Trophoblast cell (in vitro differentiated cells and primary cell): ENCODE data around the gene MLLT10.

ENCODE experiments used
- DNase-seq, 2 donors: peaks; one replicate each; pipeline ENCODE4 v3.0.0-alpha.2; 2016
- H2AFZ ChIP-seq: 2 replicates; pipeline ENCODE4 v1.6.1; 2013; ENCODE audit warnings: low read length, moderate library complexity, mild to moderate bottlenecking; ENCODE audit not compliant: insufficient read depth, poor library complexity
- H2AK5ac ChIP-seq: 2 replicates; pipeline ENCODE4 v1.6.1; 2013; ENCODE audit warnings: mild to moderate bottlenecking, low read length
- H2BK120ac ChIP-seq: 2 replicates; pipeline ENCODE4 v1.6.1; 2013; ENCODE audit warnings: low read length, mild to moderate bottlenecking, moderate library complexity; ENCODE audit not compliant: insufficient read depth, poor library complexity
- H2BK12ac ChIP-seq: 2 replicates; pipeline ENCODE4 v1.6.1; 2013; ENCODE audit warnings: mild to moderate bottlenecking, low read length, moderate library complexity
- H2BK5ac ChIP-seq: 2 replicates; pipeline ENCODE4 v1.6.1; 2013; ENCODE audit warnings: low read length, low read depth, moderate library complexity, mild to moderate bottlenecking; ENCODE audit not compliant: poor library complexity
- H3K14ac ChIP-seq: 2 replicates; pipeline ENCODE4 v1.6.1; 2013; ENCODE audit warnings: mild to moderate bottlenecking, low read length
- H3K18ac ChIP-seq: 2 replicates; pipeline ENCODE4 v1.6.1; 2013; ENCODE audit warnings: mild to moderate bottlenecking, low read length
- H3K23ac ChIP-seq: 2 replicates; pipeline ENCODE4 v1.6.1; 2013; ENCODE audit warnings: low read length
- H3K27ac ChIP-seq: 2 replicates; pipeline ENCODE4 v1.5.1; 2013; ENCODE audit warnings: low read depth, mild to moderate bottlenecking, inconsistent platforms, low read length, moderate library complexity
- H3K27me3 ChIP-seq: 2 replicates; pipeline ENCODE4 v1.6.1; 2013; ENCODE audit warnings: inconsistent platforms, mild to moderate bottlenecking, low read length, moderate library complexity; ENCODE audit not compliant: insufficient read depth
- H3K36me3 ChIP-seq, 2 experiments: 1 replicate in 1 of 2; 2 replicates in 1 of 2; pipeline ENCODE4 v1.6.1; 2013; ENCODE audit warnings: low read length in 2 of 2, mild to moderate bottlenecking in 2 of 2, moderate library complexity in 1 of 2; ENCODE audit not compliant: insufficient read depth in 2 of 2, control insufficient read depth in 1 of 2
- H3K4ac ChIP-seq: 2 replicates; pipeline ENCODE4 v1.6.1; 2013; ENCODE audit warnings: low read depth, mild to moderate bottlenecking, low read length, moderate library complexity
- H3K4me1 ChIP-seq, 2 experiments: 1 replicate in 1 of 2; 2 replicates in 1 of 2; pipeline ENCODE4 v1.6.1; 2013; ENCODE audit warnings: low read length in 2 of 2, mild to moderate bottlenecking in 2 of 2, moderate library complexity in 1 of 2; ENCODE audit not compliant: insufficient read depth in 2 of 2, control insufficient read depth in 1 of 2
- H3K4me2 ChIP-seq: 2 replicates; pipeline ENCODE4 v1.6.1; 2013; ENCODE audit warnings: inconsistent platforms, mild to moderate bottlenecking, low read length, moderate library complexity
- H3K4me3 ChIP-seq: 2 replicates; pipeline ENCODE4 v1.5.1; 2013; ENCODE audit warnings: mild to moderate bottlenecking, low read depth, low read length, inconsistent platforms
- H3K79me1 ChIP-seq: one replicate; pipeline ENCODE4 v1.6.1; 2013; ENCODE audit warnings: low read length
- H3K79me2 ChIP-seq: 2 replicates; pipeline ENCODE4 v1.6.1; 2013; ENCODE audit warnings: low read length, mild to moderate bottlenecking; ENCODE audit not compliant: control insufficient read depth, insufficient read depth, poor library complexity
- H3K9ac ChIP-seq: 2 replicates; pipeline ENCODE4 v1.6.1; 2013; ENCODE audit warnings: mild to moderate bottlenecking, low read length
- H3K9me3 ChIP-seq: 2 replicates; pipeline ENCODE4 v1.6.1; 2013; ENCODE audit warnings: low read depth, mild to moderate bottlenecking, control low read depth, inconsistent platforms, low read length; ENCODE audit not compliant: insufficient read depth
- H4K12ac ChIP-seq: 2 replicates; pipeline ENCODE4 v1.6.1; 2013; ENCODE audit warnings: low read depth, mild to moderate bottlenecking, low read length, moderate library complexity
- H4K8ac ChIP-seq: 2 replicates; pipeline ENCODE4 v1.6.1; 2013; ENCODE audit warnings: low read depth, mild to moderate bottlenecking, low read length, moderate library complexity
- H4K91ac ChIP-seq: one replicate; pipeline ENCODE4 v1.6.1; 2013; ENCODE audit warnings: low read depth, mild to moderate bottlenecking, low read length, moderate library complexity
- WGBS: extraction: QIAGEN DNeasy Blood & Tissue Kit; methylation state at CpG from one replicate; pipeline ENCODE4 v1.1.7; 2013; ENCODE audit warnings: missing lambda C conversion rate; ENCODE audit not compliant: insufficient read length, insufficient coverage; ENCODE audit errors: extremely low coverage; 5-methylcytosine and 5-hydroxymethylcytosine counted together

Gene MLLT10

DNA sequence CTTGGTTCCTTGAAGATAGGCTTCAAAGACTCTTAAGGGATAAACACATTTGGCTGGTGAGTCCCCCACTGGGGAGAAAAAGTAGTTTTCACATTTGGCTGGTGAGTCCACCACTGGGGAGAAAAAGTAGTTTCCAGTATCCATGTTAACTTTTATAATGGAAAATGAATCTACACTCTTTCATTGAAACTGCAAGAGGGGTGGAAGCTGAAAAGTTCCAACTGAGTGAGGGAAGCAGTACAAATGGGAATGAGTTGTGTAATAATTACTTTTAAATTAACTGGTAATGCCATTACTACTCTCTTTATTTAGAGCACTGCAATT is 153.9 kb downstream of the MLLT10 start:
- H3K4me1 ChIP-seq: no peaks in the 10 kb centered on the region
- DNase-seq: no peak
- no peaks in the 10 kb centered on the region for H3K9me3 ChIP-seq
- no peak overlapping the region for H2BK120ac ChIP-seq
- no peak overlapping the region for H3K27ac ChIP-seq
- H3K27me3 ChIP-seq: no peaks in the 10 kb centered on the region
- H2AFZ ChIP-seq: no peak overlapping the region
- no peak overlapping the region for H2BK5ac ChIP-seq
- H2AK5ac ChIP-seq: no peak overlapping the region
- H4K8ac ChIP-seq: no peak overlapping the region
- H3K79me1 ChIP-seq: no peaks in the 10 kb centered on the region
- H3K23ac ChIP-seq: no peak overlapping the region
- no peak overlapping the region for H2BK12ac ChIP-seq
- no peak overlapping the region for H3K14ac ChIP-seq
- H3K79me2 ChIP-seq: no peaks in the 10 kb centered on the region
- H3K36me3 ChIP-seq: peaks cover 0 to 2% of the 10 kb centered on the region in 2 experiments
- no peak overlapping the region for H3K9ac ChIP-seq
- no peak overlapping the region for H3K4me2 ChIP-seq
- no peak overlapping the region for H4K91ac ChIP-seq
- H3K4ac ChIP-seq: no peak overlapping the region
- no peak overlapping the region for H4K12ac ChIP-seq
- H3K4me3 ChIP-seq: no peak overlapping the region
- H3K18ac ChIP-seq: no peak overlapping the region

DNA sequence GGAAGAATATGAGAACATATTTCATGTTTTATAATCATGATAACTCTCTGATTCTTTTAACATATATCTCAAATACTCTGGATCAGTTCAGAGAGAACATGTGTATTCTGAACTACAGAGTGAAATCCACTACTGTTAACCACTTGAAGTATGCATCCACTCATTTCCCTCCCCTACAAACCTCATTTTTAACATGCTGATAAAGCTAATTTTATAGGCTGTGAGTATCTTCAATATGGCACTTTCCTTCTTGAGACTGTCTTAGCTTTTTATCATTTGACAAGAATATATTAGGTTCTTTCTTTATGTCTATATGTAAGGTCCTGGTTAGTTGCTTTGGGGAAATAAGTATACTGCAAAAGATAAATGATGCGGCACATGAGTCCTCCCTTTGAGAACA is 154.8 kb downstream of the MLLT10 start:
- no peak overlapping the region for H3K9ac ChIP-seq
- WGBS: no CpG with 5 or more reads among the region's 1 CpG
- H2AK5ac ChIP-seq: no peak overlapping the region
- H3K79me1 ChIP-seq: no peaks in the 10 kb centered on the region
- no peak overlapping the region for H3K27ac ChIP-seq
- H3K23ac ChIP-seq: no peak overlapping the region
- H2AFZ ChIP-seq: no peak overlapping the region
- no peak overlapping the region for H3K4me3 ChIP-seq
- H4K12ac ChIP-seq: no peak overlapping the region
- H3K79me2 ChIP-seq: no peaks in the 10 kb centered on the region
- DNase-seq: no peak
- no peak overlapping the region for H3K4me2 ChIP-seq
- no peak overlapping the region for H4K91ac ChIP-seq
- H3K14ac ChIP-seq: no peak overlapping the region
- no peak overlapping the region for H2BK12ac ChIP-seq
- H3K4me1 ChIP-seq: no peaks in the 10 kb centered on the region
- H3K27me3 ChIP-seq: no peaks in the 10 kb centered on the region
- H3K36me3 ChIP-seq: peaks cover 0 to 2% of the 10 kb centered on the region in 2 experiments
- H3K18ac ChIP-seq: no peak overlapping the region
- H3K9me3 ChIP-seq: no peaks in the 10 kb centered on the region
- H4K8ac ChIP-seq: no peak overlapping the region
- H2BK5ac ChIP-seq: no peak overlapping the region
- no peak overlapping the region for H3K4ac ChIP-seq
- H2BK120ac ChIP-seq: no peak overlapping the region

DNA sequence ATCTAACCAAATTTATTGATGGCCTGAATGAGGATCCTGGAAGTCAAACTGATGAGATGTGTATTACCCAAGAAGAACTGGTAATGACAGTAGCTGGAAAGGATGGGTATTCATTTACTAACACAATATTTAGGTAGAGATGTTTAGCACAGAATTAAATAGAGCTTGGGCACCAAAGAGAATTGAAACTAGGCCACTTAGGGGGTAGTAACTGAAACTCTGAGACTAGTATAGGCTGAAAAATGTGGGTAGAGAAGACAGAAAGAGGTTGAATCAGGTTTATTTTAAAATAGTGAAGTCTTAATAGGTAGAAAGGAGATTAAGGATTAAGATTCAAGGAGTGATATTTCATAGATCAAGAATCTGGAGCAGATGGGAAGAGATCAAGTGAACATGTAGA is 155.8 kb downstream of the MLLT10 start:
- Histone ChIP-seq H4K8ac (no peak overlapping the region), H3K9me3 (no peaks in the 10 kb centered on the region), H4K91ac (no peak overlapping the region), H3K27me3 (no peaks in the 10 kb centered on the region), H4K12ac (no peak overlapping the region), H2BK5ac (no peak overlapping the region), H3K9ac (no peak overlapping the region), H2BK120ac (no peak overlapping the region), H3K27ac (no peak overlapping the region), H2BK12ac (no peak overlapping the region), H3K4me1 (no peaks in the 10 kb centered on the region), H2AK5ac (no peak overlapping the region), H3K18ac (no peak overlapping the region), H3K4ac (no peak overlapping the region), H3K4me2 (no peak overlapping the region), H3K79me2 (no peaks in the 10 kb centered on the region), H3K23ac (no peak overlapping the region), H2AFZ (no peak overlapping the region), H3K36me3 (peaks cover 0 to 2% of the 10 kb centered on the region in 2 experiments), H3K79me1 (no peaks in the 10 kb centered on the region), H3K14ac (no peak overlapping the region), H3K4me3 (no peak overlapping the region)
- DNase-seq: no peak

DNA sequence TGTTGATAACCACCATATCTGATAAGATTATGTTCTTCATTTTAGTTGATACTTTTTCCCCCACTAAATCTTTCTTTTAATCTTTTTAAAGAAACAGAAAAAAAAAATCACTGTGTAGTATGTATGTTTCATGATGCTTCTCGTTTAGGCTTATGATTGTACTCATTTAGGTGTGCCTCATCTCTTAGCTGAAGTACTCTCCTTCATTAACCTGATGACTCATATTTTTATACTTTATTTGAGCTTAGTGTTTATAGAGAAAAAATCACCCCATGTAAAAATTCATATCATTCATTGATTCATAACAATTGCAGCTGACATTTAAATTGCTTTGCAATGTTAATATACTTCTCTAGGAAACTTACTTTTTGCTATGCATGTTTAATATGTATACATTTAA is 158.9 kb downstream of the MLLT10 start:
- Histone ChIP-seq H3K14ac (no peak overlapping the region), H3K79me2 (no peaks in the 10 kb centered on the region), H3K4me1 (no peaks in the 10 kb centered on the region), H3K79me1 (no peaks in the 10 kb centered on the region), H3K36me3 (peaks cover 2% of the 10 kb centered on the region in 2 experiments), H3K27ac (no peak overlapping the region), H3K9me3 (no peaks in the 10 kb centered on the region), H2BK5ac (no peak overlapping the region), H2BK12ac (no peak overlapping the region), H3K9ac (no peak overlapping the region), H3K4ac (no peak overlapping the region), H2AK5ac (no peak overlapping the region), H3K4me3 (no peak overlapping the region), H4K91ac (no peak overlapping the region), H4K12ac (no peak overlapping the region), H2AFZ (no peak overlapping the region), H3K23ac (no peak overlapping the region), H3K27me3 (no peaks in the 10 kb centered on the region), H4K8ac (no peak overlapping the region), H3K4me2 (no peak overlapping the region), H3K18ac (no peak overlapping the region), H2BK120ac (no peak overlapping the region)
- DNase-seq: no peak
- WGBS: no CpG with 5 or more reads among the region's 1 CpG

DNA sequence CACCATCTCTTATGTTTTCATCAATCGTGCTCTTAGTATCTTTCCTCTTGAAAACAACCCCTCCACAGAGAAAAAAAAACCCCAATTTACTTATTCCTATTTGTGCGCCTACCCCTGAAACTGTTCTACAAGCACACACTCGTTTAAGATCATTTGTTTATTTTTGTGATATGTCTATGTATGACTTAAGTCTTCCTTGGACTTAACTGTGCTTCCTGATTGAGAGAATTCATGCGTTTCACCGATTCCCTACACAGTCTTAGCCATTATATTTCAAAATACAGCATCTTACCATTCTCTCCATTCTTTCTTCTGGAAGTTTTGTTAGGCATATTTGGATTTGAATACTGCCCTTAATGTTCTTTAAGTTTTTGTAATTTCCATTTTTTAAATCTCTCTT is 159.4 kb downstream of the MLLT10 start:
- H3K23ac ChIP-seq: no peak overlapping the region
- H4K91ac ChIP-seq: no peak overlapping the region
- peaks cover 2% of the 10 kb centered on the region in 2 experiments for H3K36me3 ChIP-seq
- H3K18ac ChIP-seq: no peak overlapping the region
- no peak overlapping the region for H2BK120ac ChIP-seq
- H3K14ac ChIP-seq: no peak overlapping the region
- no peaks in the 10 kb centered on the region for H3K4me1 ChIP-seq
- no peak overlapping the region for H3K9ac ChIP-seq
- H3K79me2 ChIP-seq: no peaks in the 10 kb centered on the region
- no peak overlapping the region for H2AK5ac ChIP-seq
- H4K12ac ChIP-seq: no peak overlapping the region
- no peak overlapping the region for H3K27ac ChIP-seq
- no peaks in the 10 kb centered on the region for H3K79me1 ChIP-seq
- no peak overlapping the region for H3K4ac ChIP-seq
- no peak overlapping the region for H4K8ac ChIP-seq
- WGBS: no CpG with 5 or more reads among the region's 5 CpGs
- H2BK12ac ChIP-seq: no peak overlapping the region
- DNase-seq: no peak
- no peak overlapping the region for H3K4me3 ChIP-seq
- no peak overlapping the region for H3K4me2 ChIP-seq
- H3K9me3 ChIP-seq: no peaks in the 10 kb centered on the region
- no peak overlapping the region for H2AFZ ChIP-seq
- no peak overlapping the region for H2BK5ac ChIP-seq
- no peaks in the 10 kb centered on the region for H3K27me3 ChIP-seq
